DMS 273 treated with DMSO at 0.1 percent for 48 hours (cell line): ENCODE data around the gene GCN1.

ENCODE experiments used
- DNase-seq: peaks from one replicate; lab custom pipeline; 2025; lab: John Stamatoyannopoulos, UW

GCN1 gene

GRCh38 chr12:120139958-120140357, 54.6 kb downstream of the GCN1 start:
- no peak for DNase-seq

GRCh38 chr12:120138366-120138765, 56.1 kb downstream of the GCN1 start:
- no peak for DNase-seq

- DNase-seq: no peak
These were observed 56.7 kb downstream of the GCN1 start for GRCh38 chr12:120137833-120138232.

- DNase-seq: no peak
These were observed 58.3 kb downstream of the GCN1 start for GRCh38 chr12:120136093-120136770.

- no peak for DNase-seq
These were observed 60.1 kb downstream of the GCN1 start for GRCh38 chr12:120134307-120134980.

GRCh38 chr12:120132863-120133385, 61.6 kb downstream of the GCN1 start:
- no peak for DNase-seq

- no peak for DNase-seq
These were observed 62.3 kb downstream of the GCN1 start for GRCh38 chr12:120132054-120132836.

GRCh38 chr12:120131116-120131515, 63.4 kb downstream of the GCN1 start:
- no peak for DNase-seq

- no peak for DNase-seq
These were observed 64.5 kb downstream of the GCN1 start for GRCh38 chr12:120130011-120130410.

- DNase-seq: no peak
These were observed 67.9 kb downstream of the GCN1 start for GRCh38 chr12:120126635-120127005.

GRCh38 chr12:120125792-120126634, 68.5 kb downstream of the GCN1 start:
- no peak for DNase-seq

- DNase-seq: no peak
These were observed 69.5 kb downstream of the GCN1 start for GRCh38 chr12:120125029-120125428.

- no peak for DNase-seq
These were observed 72.7 kb downstream of the GCN1 start for GRCh38 chr12:120121766-120122293.

- no peak for DNase-seq
These were observed 73.2 kb downstream of the GCN1 start for GRCh38 chr12:120121343-120121742.

- DNase-seq: no peak
These were observed 75.1 kb downstream of the GCN1 start for GRCh38 chr12:120119271-120119973.

GRCh38 chr12:120118321-120119061, 76.0 kb downstream of the GCN1 start:
- DNase-seq: no peak

GRCh38 chr12:120117961-120118320, 76.6 kb downstream of the GCN1 start:
- no peak for DNase-seq

GRCh38 chr12:120116792-120117651, 77.5 kb downstream of the GCN1 start:
- peak; percentile 51 for DNase-seq

- DNase-seq: no peak
These were observed 78.1 kb downstream of the GCN1 start, which contains the start of gene RAB35 for GRCh38 chr12:120116441-120116791. Gene RAB35, minus strand, starts transcription at chr12:120116753. Its CDS starts 103 bp downstream, at chr12:120116650.
